Activated naive CD4-positive, alpha-beta T cell treated with anti-CD3 and anti-CD28 coated beads for 36 hours (primary cell): ENCODE results near the gene DAB2IP. TPM values are rescaled to one million over a fixed set of nuclear protein-coding genes. Genes with fewer than 3 reads are reported as not detected.

ENCODE experiments used
- CTCF ChIA-PET: fragments of 350-600 bp; sonication (Branson Sonifier 250); formaldehyde crosslinking; loops from one replicate; lab custom pipeline; 2021; ENCODE audit warnings: antibody characterized with exemption; lab: Charles Lee
- DNase-seq: peaks from one replicate; pipeline ENCODE4 v3.0.0-alpha.2; 2020
- H3K27ac Mint-ChIP-seq: one replicate; pipeline ENCODE4 v1.8.0; 2021; ENCODE audit warnings: mild to moderate bottlenecking, mixed read lengths
- H3K27me3 Mint-ChIP-seq: one replicate; pipeline ENCODE4 v1.8.0; 2021; ENCODE audit warnings: low read depth, mixed read lengths
- H3K36me3 Mint-ChIP-seq: one replicate; pipeline ENCODE4 v1.8.0; 2021; ENCODE audit warnings: low read depth, mixed read lengths
- H3K4me1 Mint-ChIP-seq: one replicate; pipeline ENCODE4 v1.8.0; 2021; ENCODE audit warnings: low read depth, mixed read lengths
- H3K4me3 Mint-ChIP-seq: one replicate; pipeline ENCODE4 v1.8.0; 2021; ENCODE audit warnings: mild to moderate bottlenecking, moderate library complexity, mixed read lengths
- H3K9me3 Mint-ChIP-seq: one replicate; pipeline ENCODE4 v1.8.0; 2021; ENCODE audit warnings: mixed read lengths
- intact Hi-C: fragments of 100-400 bp; cut with micrococcal nuclease; formaldehyde crosslinking; loops from one replicate; pipeline ENCODE4 v1.15.1; 2023
- total RNA-seq, 2 experiments: library from RNA; stranded (reverse); gene quantifications; one replicate each; pipeline ENCODE4 v1.2.3, GENCODE V29; 2021

The DAB2IP gene
- total RNA-seq, 2 experiments from 2014 or later = 0.35 TPM; not detected in 1

GRCh38 chr9:121763561-121764370 lies 112.3 kb downstream of the DAB2IP start:
- Mint-ChIP-seq H3K4me3 (no peak overlapping the region), H3K36me3 (no peaks in the 10 kb centered on the region), H3K4me1 (no peaks in the 10 kb centered on the region), H3K27ac (no peak overlapping the region), H3K27me3 (no peaks in the 10 kb centered on the region), H3K9me3 (no peaks in the 10 kb centered on the region)
- CTCF ChIA-PET = no interaction called here
- intact Hi-C loops = no loop called here
- no peak for DNase-seq

GRCh38 chr9:121764371-121764730 lies 112.9 kb downstream of the DAB2IP start:
- intact Hi-C loops = no loop called here
- Mint-ChIP-seq H3K27ac (no peak overlapping the region), H3K27me3 (no peaks in the 10 kb centered on the region), H3K9me3 (no peaks in the 10 kb centered on the region), H3K4me1 (no peaks in the 10 kb centered on the region), H3K4me3 (no peak overlapping the region), H3K36me3 (no peaks in the 10 kb centered on the region)
- CTCF ChIA-PET = no interaction called here
- no peak for DNase-seq

- Mint-ChIP-seq H3K9me3 (no peaks in the 10 kb centered on the region), H3K27me3 (no peaks in the 10 kb centered on the region), H3K36me3 (no peaks in the 10 kb centered on the region), H3K4me1 (no peaks in the 10 kb centered on the region), H3K4me3 (no peak overlapping the region), H3K27ac (no peak overlapping the region)
- CTCF ChIA-PET = no interaction called here
- intact Hi-C loops = no loop called here
- DNase-seq = no peak
Measured at GRCh38 chr9:121765021-121765950, 113.9 kb downstream of the DAB2IP start.

- intact Hi-C loops = no loop called here
- no peak for DNase-seq
- CTCF ChIA-PET = no interaction called here
Measured at GRCh38 chr9:121766081-121766683, 114.7 kb downstream of the DAB2IP start.

GRCh38 chr9:121767171-121767769 lies 115.8 kb downstream of the DAB2IP start:
- H3K4me1 Mint-ChIP-seq = no peaks in the 10 kb centered on the region
- H3K27me3 Mint-ChIP-seq = no peaks in the 10 kb centered on the region
- intact Hi-C loops = no loop called here
- no peak overlapping the region for H3K4me3 Mint-ChIP-seq
- CTCF ChIA-PET = no interaction called here
- no peaks in the 10 kb centered on the region for H3K36me3 Mint-ChIP-seq
- H3K27ac Mint-ChIP-seq = no peak overlapping the region
- H3K9me3 Mint-ChIP-seq = no peaks in the 10 kb centered on the region
- DNase-seq = no peak

More at GRCh38 chr9:121766081-121766683, 114.7 kb downstream of the DAB2IP start:
- H3K27me3 Mint-ChIP-seq = no peaks in the 10 kb centered on the region
- no peaks in the 10 kb centered on the region for H3K36me3 Mint-ChIP-seq
- H3K4me1 Mint-ChIP-seq = no peaks in the 10 kb centered on the region
- H3K4me3 Mint-ChIP-seq = no peak overlapping the region
- H3K27ac Mint-ChIP-seq = no peak overlapping the region
- no peaks in the 10 kb centered on the region for H3K9me3 Mint-ChIP-seq

GRCh38 chr9:121768416-121769015 lies 117.1 kb downstream of the DAB2IP start:
- DNase-seq = no peak
- intact Hi-C loops = no loop called here
- no peaks in the 10 kb centered on the region for H3K9me3 Mint-ChIP-seq
- CTCF ChIA-PET = no interaction called here
- H3K36me3 Mint-ChIP-seq = no peaks in the 10 kb centered on the region
- no peaks in the 10 kb centered on the region for H3K27me3 Mint-ChIP-seq
- no peak overlapping the region for H3K4me3 Mint-ChIP-seq
- H3K27ac Mint-ChIP-seq = no peak overlapping the region
- H3K4me1 Mint-ChIP-seq = no peaks in the 10 kb centered on the region

- no peaks in the 10 kb centered on the region for H3K36me3 Mint-ChIP-seq
- CTCF ChIA-PET = no interaction called here
- intact Hi-C loops = no loop called here
- H3K27me3 Mint-ChIP-seq = no peaks in the 10 kb centered on the region
- H3K4me1 Mint-ChIP-seq = no peaks in the 10 kb centered on the region
- H3K4me3 Mint-ChIP-seq = no peak overlapping the region
- H3K9me3 Mint-ChIP-seq = no peaks in the 10 kb centered on the region
- no peak overlapping the region for H3K27ac Mint-ChIP-seq
- DNase-seq = no peak
Measured at GRCh38 chr9:121769939-121770338, 118.5 kb downstream of the DAB2IP start.

GRCh38 chr9:121770415-121771273 lies 119.2 kb downstream of the DAB2IP start:
- no peaks in the 10 kb centered on the region for H3K4me1 Mint-ChIP-seq
- no peak overlapping the region for H3K4me3 Mint-ChIP-seq
- H3K27me3 Mint-ChIP-seq = no peaks in the 10 kb centered on the region
- H3K9me3 Mint-ChIP-seq = no peaks in the 10 kb centered on the region
- DNase-seq = no peak
- no peak overlapping the region for H3K27ac Mint-ChIP-seq
- intact Hi-C loops = no loop called here
- CTCF ChIA-PET = no interaction called here
- no peaks in the 10 kb centered on the region for H3K36me3 Mint-ChIP-seq

GRCh38 chr9:121771418-121771817 lies 120.0 kb downstream of the DAB2IP start:
- Mint-ChIP-seq H3K4me1 (no peaks in the 10 kb centered on the region), H3K27ac (no peak overlapping the region), H3K27me3 (no peaks in the 10 kb centered on the region), H3K4me3 (no peak overlapping the region), H3K9me3 (no peaks in the 10 kb centered on the region), H3K36me3 (no peaks in the 10 kb centered on the region)
- no peak for DNase-seq
- CTCF ChIA-PET = no interaction called here
- intact Hi-C loops = no loop called here

- DNase-seq = no peak
- no peaks in the 10 kb centered on the region for H3K9me3 Mint-ChIP-seq
- H3K4me3 Mint-ChIP-seq = no peak overlapping the region
- CTCF ChIA-PET = no interaction called here
- intact Hi-C loops = no loop called here
- no peaks in the 10 kb centered on the region for H3K27me3 Mint-ChIP-seq
- H3K4me1 Mint-ChIP-seq = no peaks in the 10 kb centered on the region
- H3K36me3 Mint-ChIP-seq = no peaks in the 10 kb centered on the region
- H3K27ac Mint-ChIP-seq = no peak overlapping the region
Measured at GRCh38 chr9:121771851-121772599, 120.6 kb downstream of the DAB2IP start.
